Erythroblast (primary cell): ENCODE results near the gene BACH2.
"Not testable (repeated sequence)": the region's sequence is repeated elsewhere in the genome, so short reads cannot be mapped to it uniquely, and the experiment has no call there.

Experiments used
- GATA1 ChIP-seq: IDR thresholded peaks from 2 replicates; pipeline ENCODE4 v1.6.1; 2011; ENCODE audit warnings: low read depth, mild to moderate bottlenecking, control low read depth, low read length, moderate library complexity
- POLR2A ChIP-seq: IDR thresholded peaks from 2 replicates; pipeline ENCODE4 v1.6.1; 2011; ENCODE audit warnings: mild to moderate bottlenecking, low read length

DNA sequence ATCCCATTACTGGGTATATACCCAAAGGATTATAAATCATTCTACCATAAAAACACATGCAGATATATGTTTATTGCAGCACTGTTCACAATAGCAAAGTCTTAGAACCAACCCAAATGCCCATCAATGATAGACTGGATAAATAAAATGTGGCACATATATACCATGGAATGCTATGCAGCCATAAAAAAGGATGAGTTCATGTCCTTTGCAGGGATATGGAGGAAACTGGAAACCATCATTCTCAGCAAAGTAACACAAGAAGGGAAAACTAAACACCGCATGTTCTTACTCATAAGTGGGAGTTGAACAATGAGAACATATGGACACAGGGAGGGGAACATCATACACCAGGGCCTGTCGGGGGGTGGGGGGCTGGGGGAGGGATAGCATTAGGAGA, 88.0 kb downstream of the BACH2 start:
- not testable (repeated sequence) for TF ChIP-seq POLR2A, GATA1
